A549 (cell line): Measurements from ENCODE around the gene APOBEC3H. TPM values are rescaled to one million over a fixed set of nuclear protein-coding genes. Genes with fewer than 3 reads are reported as not detected.

Source experiments
- ATAC-seq, 2 experiments: fragments of 200-7000 bp in 1 of 2; fragments of >200 bp in 1 of 2; cut with Nextera tagmentation in 1 of 2; cut with Tn5 transposase in 1 of 2; 3 replicates each; pipeline versions ENCODE4 v1.8.0 to v1.9.1; 2018 to 2020; ENCODE audit warnings: mild to moderate bottlenecking in 1 of 2, moderate library complexity in 1 of 2
- CTCF ChIA-PET: fragments of 300-600 bp; sonication (Branson Sonifier 250); formaldehyde crosslinking; extraction: SDS; loops from one replicate; lab custom pipeline; 2021; ENCODE audit warnings: antibody characterized with exemption, inconsistent platforms; lab: Yijun Ruan, JAX
- POLR2A ChIA-PET: fragments of 350-600 bp; formaldehyde crosslinking; extraction: SDS; loops from one replicate; lab custom pipeline; 2021; ENCODE audit warnings: antibody characterized with exemption, inconsistent platforms; lab: Yijun Ruan, JAX
- DNase-seq, 2 experiments: peaks; one replicate each; pipeline versions ENCODE4 v3.0.0 to v3.0.0-alpha.2; 2011 to 2016; ENCODE audit warnings: low read depth in 1 of 2, low spot score in 1 of 2
- FAIRE-seq: peaks from 2 replicates; lab custom pipeline; 2011; peaks lifted over from hg19 to GRCh38; lab: Jason Lieb, UNC
- H3K27ac ChIP-seq, 2 experiments: fragments of >200 bp; sonication (Bioruptor Twin); formaldehyde crosslinking; 3 replicates each; pipeline ENCODE4 v1.5.1; 2016 to 2017
- H3K4me1 ChIP-seq: fragments of >200 bp; sonication (Bioruptor Twin); formaldehyde crosslinking; 3 replicates; pipeline ENCODE4 v1.6.1; 2016
- H3K4me2 ChIP-seq: fragments of >200 bp; sonication (Bioruptor Twin); formaldehyde crosslinking; 3 replicates; pipeline ENCODE4 v1.6.1; 2016
- H3K4me3 ChIP-seq: fragments of >200 bp; sonication (Bioruptor Twin); formaldehyde crosslinking; 3 replicates; pipeline ENCODE4 v1.5.1; 2016
- H3K9me3 ChIP-seq: fragments of >200 bp; sonication (Bioruptor Twin); formaldehyde crosslinking; 3 replicates; pipeline ENCODE4 v1.6.1; 2016
- BHLHE40 ChIP-seq: IDR thresholded peaks from 2 replicates; pipeline ENCODE4 v1.6.1; 2012; ENCODE audit warnings: low read depth, low read length, inconsistent platforms
- CEBPB ChIP-seq, 2 experiments: fragments of >200 bp in 1 of 2; sonication (Bioruptor Twin) in 1 of 2; formaldehyde crosslinking in 1 of 2; IDR thresholded peaks; 2 replicates each; pipeline ENCODE4 v1.6.1; 2012 to 2016
- CHD4 ChIP-seq: fragments of 200-600 bp; sonication (generic); IDR thresholded peaks from 2 replicates; pipeline ENCODE4 v1.6.1; 2016; ENCODE audit warnings: antibody characterized with exemption, mild to moderate bottlenecking, borderline replicate concordance
- EHF ChIP-seq: fragments of 250-450 bp; sonication (Bioruptor Pico); IDR thresholded peaks from 2 replicates; pipeline ENCODE4 v1.5.0; 2020; ENCODE audit warnings: mild to moderate bottlenecking
- FOSL2 ChIP-seq, 2 experiments: fragments of 450-650 bp in 1 of 2; fragments of >200 bp in 1 of 2; sonication (Bioruptor Twin) in 1 of 2; formaldehyde crosslinking; IDR thresholded peaks; 2 replicates each; pipeline versions ENCODE4 v1.5.0 to v1.6.1; 2016 to 2020; ENCODE audit warnings: mild to moderate bottlenecking in 1 of 2, moderate library complexity in 1 of 2
- HDAC2 ChIP-seq: fragments of 200-600 bp; sonication (generic); IDR thresholded peaks from 2 replicates; pipeline ENCODE4 v1.6.1; 2016
- HOXB5 ChIP-seq: fragments of 250-450 bp; sonication (Bioruptor Pico); IDR thresholded peaks from 2 replicates; pipeline ENCODE4 v1.5.0; 2020; ENCODE audit warnings: mild to moderate bottlenecking, moderate library complexity
- KDM1A ChIP-seq: fragments of 200-600 bp; sonication (generic); IDR thresholded peaks from 2 replicates; pipeline ENCODE4 v1.6.1; 2016; ENCODE audit warnings: low read depth, mild to moderate bottlenecking
- KDM5A ChIP-seq: fragments of 200-600 bp; sonication (generic); IDR thresholded peaks from 2 replicates; pipeline ENCODE4 v1.6.1; 2016; ENCODE audit warnings: antibody characterized with exemption, mild to moderate bottlenecking
- MAZ ChIP-seq: fragments of 150-350 bp; IDR thresholded peaks from 2 replicates; pipeline ENCODE4 v1.6.1; 2014; ENCODE audit warnings: antibody characterized with exemption, low read depth, low read length, borderline replicate concordance
- NR3C1 ChIP-seq: fragments of >200 bp; sonication (Bioruptor Twin); formaldehyde crosslinking; IDR thresholded peaks from 3 replicates; pipeline ENCODE4 v1.6.1; 2017
- RCOR1 ChIP-seq: fragments of 150-350 bp; IDR thresholded peaks from 2 replicates; pipeline ENCODE4 v1.6.1; 2014; ENCODE audit warnings: antibody characterized with exemption, low read length, low read depth
- SMC3 ChIP-seq: fragments of >200 bp; sonication (Bioruptor Twin); formaldehyde crosslinking; IDR thresholded peaks from 3 replicates; pipeline ENCODE4 v1.6.1; 2018; ENCODE audit warnings: inconsistent platforms
- TFCP2L1 ChIP-seq: fragments of 250-450 bp; sonication (Bioruptor Pico); IDR thresholded peaks from 2 replicates; pipeline ENCODE4 v1.5.0; 2021; ENCODE audit warnings: mild to moderate bottlenecking
- ZC3H11A ChIP-seq: fragments of 450-650 bp; IDR thresholded peaks from 2 replicates; pipeline ENCODE4 v1.6.1; 2014; ENCODE audit warnings: antibody characterized with exemption, mild to moderate bottlenecking
- WGBS: methylation state at CpG from one replicate; pipeline ENCODE4 v1.1.6; 2017; ENCODE audit errors: missing lambda C conversion rate; 5-methylcytosine and 5-hydroxymethylcytosine counted together
- polyA plus RNA-seq, 4 experiments: library from polyadenylated mRNA; depleted of rRNA in 3 of 4; stranded (reverse); fragments of >200 nt; fragmentation: RNase III in 1 of 4; extraction: RNeasy Plus Mini Kit Qiagen cat#74134 plus additional on column Dnase treatment in 1 of 4; gene quantifications; 2 replicates in 3 of 4; 3 replicates in 1 of 4; pipeline ENCODE4 v1.2.3, GENCODE V29; 2011 to 2017
- TF ChIP-seq, protein P1 (sequence below): fragments of 450-650 bp; IDR thresholded peaks from 2 replicates; pipeline ENCODE4 v1.6.1; 2014; ENCODE audit warnings: antibody characterized with exemption
- TF ChIP-seq, protein P2 (sequence below): fragments of 150-350 bp; IDR thresholded peaks from 2 replicates; pipeline ENCODE4 v1.6.1; 2014; ENCODE audit warnings: low read depth, mild to moderate bottlenecking, low read length
- TF ChIP-seq, protein P3 (sequence below): fragments of >200 bp; sonication (Bioruptor Twin); formaldehyde crosslinking; IDR thresholded peaks from 3 replicates; pipeline ENCODE4 v1.5.1; 2016
- TF ChIP-seq, protein P4 (sequence below): fragments of >200 bp; sonication (Bioruptor Twin); formaldehyde crosslinking; IDR thresholded peaks from 2 replicates; pipeline ENCODE4 v1.6.1; 2016

APOBEC3H gene
- polyA plus RNA-seq, 2 of the 4 experiments (the other 2 are of a cell fraction), result 0.39 to 0.43 TPM

DNA sequence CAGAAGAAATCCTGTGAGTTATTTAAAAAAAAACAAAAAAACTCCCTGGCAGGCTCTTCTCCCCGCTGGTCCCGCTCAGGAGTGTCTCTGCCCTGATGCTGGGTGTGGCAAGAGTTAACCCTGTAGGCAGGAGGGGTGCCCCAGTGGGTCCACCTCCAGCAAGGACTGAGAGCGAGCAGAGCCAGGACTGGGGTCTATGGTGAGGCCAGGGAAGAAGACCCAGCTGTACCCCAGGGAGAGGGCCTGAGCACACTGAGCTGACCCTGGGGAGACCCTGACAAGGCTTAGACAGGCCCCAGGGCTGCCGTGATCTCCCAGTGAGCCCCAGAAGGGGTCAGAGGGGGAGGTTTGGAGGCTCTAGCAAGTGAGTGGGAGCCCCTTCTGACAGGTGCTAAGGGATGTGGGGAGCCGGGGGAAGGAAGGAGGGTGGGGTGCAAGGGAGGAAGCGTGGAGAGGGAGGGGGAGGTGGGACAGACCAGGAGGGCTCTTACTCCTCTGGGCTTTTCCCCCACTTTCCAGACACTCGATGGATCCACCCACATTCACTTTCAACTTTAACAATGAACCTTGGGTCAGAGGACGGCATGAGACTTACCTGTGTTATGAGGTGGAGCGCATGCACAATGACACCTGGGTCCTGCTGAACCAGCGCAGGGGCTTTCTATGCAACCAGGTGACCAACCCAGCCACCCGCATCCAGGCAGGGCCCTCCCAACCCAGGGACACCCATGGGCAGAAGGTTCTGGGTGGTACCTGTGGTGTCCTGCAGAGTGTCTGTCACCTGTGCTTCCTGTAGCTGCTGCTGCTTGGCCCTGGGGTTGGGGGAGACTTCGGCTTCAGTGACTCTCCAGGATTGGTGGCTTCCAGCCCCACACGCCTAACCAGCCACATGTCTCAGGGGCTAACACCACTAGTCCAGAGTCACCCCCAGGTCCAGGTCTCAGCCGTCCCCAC, 13.6 kb upstream of the APOBEC3H start (continued):
- TF ChIP-seq, protein P1, sequence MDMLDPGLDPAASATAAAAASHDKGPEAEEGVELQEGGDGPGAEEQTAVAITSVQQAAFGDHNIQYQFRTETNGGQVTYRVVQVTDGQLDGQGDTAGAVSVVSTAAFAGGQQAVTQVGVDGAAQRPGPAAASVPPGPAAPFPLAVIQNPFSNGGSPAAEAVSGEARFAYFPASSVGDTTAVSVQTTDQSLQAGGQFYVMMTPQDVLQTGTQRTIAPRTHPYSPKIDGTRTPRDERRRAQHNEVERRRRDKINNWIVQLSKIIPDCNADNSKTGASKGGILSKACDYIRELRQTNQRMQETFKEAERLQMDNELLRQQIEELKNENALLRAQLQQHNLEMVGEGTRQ, result no peak
- no peak for TF ChIP-seq ZC3H11A

DNA sequence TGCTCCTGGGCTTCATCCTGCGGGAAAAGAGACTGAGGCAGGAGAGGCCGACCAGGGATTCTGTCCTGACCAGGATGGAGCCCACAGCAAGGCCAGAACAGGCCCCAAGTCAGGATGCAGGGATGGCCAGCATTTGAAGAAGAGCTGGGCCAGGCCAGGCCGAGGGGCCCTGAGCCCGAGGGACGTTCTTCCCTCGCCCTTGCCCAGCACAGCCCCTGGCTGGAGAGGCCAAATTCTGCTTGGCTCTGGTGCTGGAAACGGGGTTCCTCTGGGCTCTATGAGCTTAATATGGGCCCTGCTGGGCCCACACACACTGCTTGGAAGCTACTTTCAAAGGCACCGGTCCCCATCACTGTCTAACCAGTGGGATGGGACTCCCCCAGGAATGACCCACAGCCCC, 12.4 kb upstream of the APOBEC3H start:
- no peak overlapping the region for H3K27ac ChIP-seq
- ATAC-seq (no peak), DNase-seq (no peak), FAIRE-seq (no peak)
- no peak overlapping the region for H3K4me2 ChIP-seq
- POLR2A ChIA-PET, result no interaction called here
- H3K4me3 ChIP-seq, result no peak overlapping the region
- no peak for TF ChIP-seq KDM1A
- H3K9me3 ChIP-seq, result no peaks in the 10 kb centered on the region
- CTCF ChIA-PET, result interaction anchor here (0.8 kb wide), 1 partner anchor 11 kb away, joined by 4 read pairs; no protein-coding TSS in a partner anchor
- WGBS, result 84% methylated on average over 7 of the region's 8 CpGs
- no peaks in the 10 kb centered on the region for H3K4me1 ChIP-seq

DNA sequence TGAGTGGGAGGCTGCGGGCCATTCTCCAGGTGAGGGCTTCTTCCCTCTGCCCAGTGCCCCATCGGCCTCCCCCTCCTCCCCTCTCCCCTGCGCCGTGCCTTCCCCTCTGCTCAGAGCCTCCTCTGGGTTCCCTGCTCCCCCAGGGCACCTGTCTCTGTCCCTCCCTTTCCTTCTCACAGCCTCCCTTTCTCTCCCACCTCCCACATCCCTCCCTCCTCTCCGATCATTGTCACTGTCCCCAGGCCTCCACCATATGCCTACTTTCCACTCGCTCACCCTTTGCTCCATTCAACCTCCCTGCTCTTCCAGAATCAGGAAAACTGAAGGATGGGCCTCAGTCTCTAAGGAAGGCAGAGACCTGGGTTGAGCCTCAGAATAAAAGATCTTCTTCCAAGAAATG, 9.9 kb upstream of the APOBEC3H start:
- POLR2A ChIA-PET, result no interaction called here
- ATAC-seq (no peak), DNase-seq (no peak), FAIRE-seq (no peak)
- Histone ChIP-seq H3K4me3 (no peak overlapping the region), H3K4me1 (no peaks in the 10 kb centered on the region), H3K27ac (no peak overlapping the region), H3K9me3 (no peaks in the 10 kb centered on the region), H3K4me2 (no peak overlapping the region)
- CTCF ChIA-PET, result no interaction called here
- 96% methylated on average over 2 of the region's 6 CpGs for WGBS
- TF ChIP-seq HDAC2, result no peak
- TF ChIP-seq SMC3, result no peak
- TF ChIP-seq, protein P2, sequence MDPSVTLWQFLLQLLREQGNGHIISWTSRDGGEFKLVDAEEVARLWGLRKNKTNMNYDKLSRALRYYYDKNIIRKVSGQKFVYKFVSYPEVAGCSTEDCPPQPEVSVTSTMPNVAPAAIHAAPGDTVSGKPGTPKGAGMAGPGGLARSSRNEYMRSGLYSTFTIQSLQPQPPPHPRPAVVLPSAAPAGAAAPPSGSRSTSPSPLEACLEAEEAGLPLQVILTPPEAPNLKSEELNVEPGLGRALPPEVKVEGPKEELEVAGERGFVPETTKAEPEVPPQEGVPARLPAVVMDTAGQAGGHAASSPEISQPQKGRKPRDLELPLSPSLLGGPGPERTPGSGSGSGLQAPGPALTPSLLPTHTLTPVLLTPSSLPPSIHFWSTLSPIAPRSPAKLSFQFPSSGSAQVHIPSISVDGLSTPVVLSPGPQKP, result no peak

DNA sequence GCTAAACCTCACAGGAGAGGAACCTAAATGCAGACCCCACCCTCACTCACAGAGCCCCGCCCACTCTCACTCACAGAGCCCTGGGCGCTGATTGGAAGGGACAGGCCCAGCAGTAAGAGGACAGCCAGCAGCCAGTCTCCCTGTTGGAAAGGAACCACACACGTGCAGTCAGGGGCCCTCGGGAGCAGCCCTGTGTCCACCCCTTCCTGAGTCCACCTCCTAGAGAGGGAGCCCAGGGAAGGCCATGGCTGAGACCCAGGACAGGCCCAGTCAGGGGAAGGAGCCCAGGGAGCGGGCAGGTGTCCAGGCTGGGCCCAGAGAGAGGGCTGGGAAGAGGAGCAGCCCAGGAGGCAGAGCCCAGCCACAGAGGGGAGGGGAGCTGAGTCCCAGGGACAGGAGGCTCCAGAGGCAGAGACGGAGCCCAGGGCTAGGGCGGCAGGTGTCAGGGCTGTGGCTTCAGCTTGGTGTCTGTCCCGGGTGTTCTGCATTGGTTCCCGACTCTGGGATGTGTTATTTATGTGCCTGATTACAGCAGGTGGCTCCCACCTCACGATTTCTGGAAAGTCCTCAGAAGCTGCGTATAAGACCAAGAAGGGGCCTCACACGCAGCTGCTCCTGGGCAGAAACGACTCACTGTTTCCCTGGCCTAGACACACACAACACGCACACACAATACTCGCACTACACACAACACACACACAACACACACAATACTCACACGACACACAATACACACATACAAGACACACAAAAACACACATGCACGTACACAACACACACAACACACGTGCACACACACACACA, 9.0 kb upstream of the APOBEC3H start:
- H3K4me3 ChIP-seq, result no peak overlapping the region
- TF ChIP-seq KDM5A, result no peak
- TF ChIP-seq, protein P3, sequence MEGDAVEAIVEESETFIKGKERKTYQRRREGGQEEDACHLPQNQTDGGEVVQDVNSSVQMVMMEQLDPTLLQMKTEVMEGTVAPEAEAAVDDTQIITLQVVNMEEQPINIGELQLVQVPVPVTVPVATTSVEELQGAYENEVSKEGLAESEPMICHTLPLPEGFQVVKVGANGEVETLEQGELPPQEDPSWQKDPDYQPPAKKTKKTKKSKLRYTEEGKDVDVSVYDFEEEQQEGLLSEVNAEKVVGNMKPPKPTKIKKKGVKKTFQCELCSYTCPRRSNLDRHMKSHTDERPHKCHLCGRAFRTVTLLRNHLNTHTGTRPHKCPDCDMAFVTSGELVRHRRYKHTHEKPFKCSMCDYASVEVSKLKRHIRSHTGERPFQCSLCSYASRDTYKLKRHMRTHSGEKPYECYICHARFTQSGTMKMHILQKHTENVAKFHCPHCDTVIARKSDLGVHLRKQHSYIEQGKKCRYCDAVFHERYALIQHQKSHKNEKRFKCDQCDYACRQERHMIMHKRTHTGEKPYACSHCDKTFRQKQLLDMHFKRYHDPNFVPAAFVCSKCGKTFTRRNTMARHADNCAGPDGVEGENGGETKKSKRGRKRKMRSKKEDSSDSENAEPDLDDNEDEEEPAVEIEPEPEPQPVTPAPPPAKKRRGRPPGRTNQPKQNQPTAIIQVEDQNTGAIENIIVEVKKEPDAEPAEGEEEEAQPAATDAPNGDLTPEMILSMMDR, result no peak
- TF ChIP-seq TFCP2L1, result no peak
- no peak for TF ChIP-seq KDM1A
- no peak for TF ChIP-seq EHF
- TF ChIP-seq CHD4, result no peak
- TF ChIP-seq MAZ, result no peak
- TF ChIP-seq, protein P4, sequence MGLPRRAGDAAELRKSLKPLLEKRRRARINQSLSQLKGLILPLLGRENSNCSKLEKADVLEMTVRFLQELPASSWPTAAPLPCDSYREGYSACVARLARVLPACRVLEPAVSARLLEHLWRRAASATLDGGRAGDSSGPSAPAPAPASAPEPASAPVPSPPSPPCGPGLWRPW, result no peak
- no peak for TF ChIP-seq HDAC2
- no peak for TF ChIP-seq NR3C1
- TF ChIP-seq, protein P1, result no peak
- TF ChIP-seq HOXB5, result no peak
- no peak for TF ChIP-seq CEBPB (IDR thresholded peaks at IDR 0.05)
- no peak for TF ChIP-seq FOSL2 (IDR thresholded peaks at IDR 0.05)
- no peak for TF ChIP-seq FOSL2 (CRISPR knock-in tag; IDR thresholded peaks at IDR 0.05)
- no peak for TF ChIP-seq RCOR1
- no peak for TF ChIP-seq BHLHE40
- TF ChIP-seq, all 56 proteins: peak for 0
- no peak for DNase-seq
- Histone ChIP-seq H3K4me2 (no peak overlapping the region), H3K27ac (no peak overlapping the region), H3K9me3 (no peaks in the 10 kb centered on the region), H3K4me1 (no peaks in the 10 kb centered on the region)
- FAIRE-seq, result no peak
- WGBS, result 70% methylated on average over 13 of the region's 18 CpGs
- CTCF ChIA-PET, result interaction anchor here (1.4 kb wide), 1 partner anchor 10 kb away, joined by 3 read pairs; no protein-coding TSS in a partner anchor
- ATAC-seq, result peak in 1 of 2 experiments; percentile 47; a peak in 3 of 6 replicates
- POLR2A ChIA-PET, result no interaction called here
